HT-29 (cell line): ENCODE data around the gene SYNC. TPM values are rescaled to one million over a fixed set of nuclear protein-coding genes. Genes with fewer than 3 reads are reported as not detected.
"Not testable (repeated sequence)": the region's sequence is repeated elsewhere in the genome, so short reads cannot be mapped to it uniquely, and the experiment has no call there.

Experiments
- DNase-seq: peaks from one replicate; pipeline ENCODE4 v3.0.0-alpha.2; 2015; ENCODE audit warnings: low spot score
- small RNA-seq: library from RNA; depleted of rRNA; stranded (forward); fragments of <200 nt; gene quantifications from one replicate; pipeline ENCODE3, GENCODE V24; 2014
- total RNA-seq: library from RNA; depleted of rRNA; stranded (reverse); fragments of >200 nt; shearing (Covaris generic); gene quantifications from 2 replicates; pipeline ENCODE4 v1.2.3, GENCODE V29; 2014; rRNA removed

Gene SYNC
- total RNA-seq, 1 experiment from 2014 or later, result 0.76 TPM

DNA sequence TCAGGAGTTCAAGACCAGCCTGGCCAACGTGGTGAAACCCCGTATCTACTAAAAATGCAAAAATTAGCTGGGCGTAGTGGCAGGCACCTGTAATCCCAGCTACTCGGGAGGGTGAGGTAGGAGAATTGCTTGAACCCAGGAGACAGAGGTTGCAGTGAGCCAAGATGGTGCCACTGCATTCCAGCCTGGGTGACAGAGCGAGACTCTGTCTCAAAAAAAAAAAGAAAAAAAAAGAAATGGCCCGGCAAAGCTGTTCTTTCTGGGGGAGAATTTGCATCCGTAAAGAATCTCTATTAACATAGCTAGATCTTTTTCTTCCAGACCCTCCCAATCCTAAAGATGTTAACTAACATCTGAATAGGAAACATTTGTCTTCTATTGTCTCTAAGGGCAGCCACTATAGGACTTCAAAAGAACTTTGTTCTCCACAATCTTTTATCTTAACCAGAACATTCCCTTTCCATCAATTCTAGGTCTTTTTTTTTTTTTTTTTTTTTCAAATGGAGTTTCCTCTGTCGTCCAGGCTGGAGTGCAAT, 60.2 kb downstream of the SYNC start:
- DNase-seq, result not testable (repeated sequence)

DNA sequence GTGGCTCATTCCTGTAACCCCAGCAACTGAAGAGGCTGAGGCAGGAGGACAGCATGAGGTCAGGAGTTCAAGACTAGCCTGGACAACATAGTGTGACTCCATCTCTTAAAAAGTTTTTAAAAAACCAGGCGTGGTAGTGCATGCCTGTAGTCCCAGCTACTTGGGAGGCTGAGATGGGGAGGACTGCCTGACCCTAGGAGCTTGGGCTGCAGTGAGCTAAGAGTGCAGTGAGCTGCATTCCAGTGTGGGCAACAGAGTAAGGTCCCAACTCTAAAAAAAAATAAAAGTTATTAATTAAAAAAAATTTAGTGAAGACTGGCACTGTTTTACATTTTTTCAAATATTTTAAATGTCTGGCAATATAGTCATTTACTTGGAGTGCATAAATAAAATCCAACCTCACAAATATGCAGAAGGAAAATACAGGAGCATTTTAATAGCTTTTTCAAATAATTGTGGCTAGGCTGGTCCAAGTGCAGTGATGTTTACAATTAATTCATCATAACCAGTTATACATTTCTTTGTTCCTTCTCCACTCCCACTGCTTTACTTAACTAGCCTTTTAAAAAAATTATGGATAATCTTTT, 63.0 kb downstream of the SYNC start:
- DNase-seq, result no peak

DNA sequence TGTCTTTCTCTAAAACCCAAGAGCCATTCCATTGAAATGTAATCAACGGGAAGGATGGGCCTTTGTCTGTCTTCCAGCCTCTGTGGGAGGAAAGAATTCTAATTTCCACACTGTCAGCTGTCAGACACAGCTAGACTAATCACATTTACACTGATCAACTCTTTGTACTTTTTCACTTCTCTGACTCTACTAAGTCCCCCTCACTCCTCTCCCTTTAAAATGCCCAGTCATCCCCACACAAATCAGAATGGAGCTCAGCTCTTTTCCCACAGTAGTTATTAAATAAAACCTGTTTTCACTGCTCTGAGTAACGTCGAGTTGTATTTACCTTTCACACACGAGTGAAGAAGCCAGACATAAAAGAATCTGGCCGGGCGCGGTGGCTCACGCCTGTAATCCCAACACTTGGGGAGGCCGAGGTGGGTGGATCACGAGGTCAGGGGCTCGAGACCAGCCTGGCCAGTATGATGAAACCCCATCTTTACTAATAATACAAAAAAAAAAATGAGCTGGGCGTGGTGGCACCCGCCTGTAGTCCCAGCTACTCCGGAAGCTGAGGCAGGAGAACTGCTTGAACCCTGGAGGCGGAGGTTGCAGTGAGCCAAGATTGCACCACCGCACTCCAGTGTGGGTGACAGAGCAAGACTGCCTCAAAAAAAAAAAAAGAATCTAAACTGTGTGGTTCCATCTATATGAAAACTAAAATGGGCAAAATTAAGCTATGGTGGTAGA, 65.5 kb downstream of the SYNC start:
- no peak for DNase-seq

DNA sequence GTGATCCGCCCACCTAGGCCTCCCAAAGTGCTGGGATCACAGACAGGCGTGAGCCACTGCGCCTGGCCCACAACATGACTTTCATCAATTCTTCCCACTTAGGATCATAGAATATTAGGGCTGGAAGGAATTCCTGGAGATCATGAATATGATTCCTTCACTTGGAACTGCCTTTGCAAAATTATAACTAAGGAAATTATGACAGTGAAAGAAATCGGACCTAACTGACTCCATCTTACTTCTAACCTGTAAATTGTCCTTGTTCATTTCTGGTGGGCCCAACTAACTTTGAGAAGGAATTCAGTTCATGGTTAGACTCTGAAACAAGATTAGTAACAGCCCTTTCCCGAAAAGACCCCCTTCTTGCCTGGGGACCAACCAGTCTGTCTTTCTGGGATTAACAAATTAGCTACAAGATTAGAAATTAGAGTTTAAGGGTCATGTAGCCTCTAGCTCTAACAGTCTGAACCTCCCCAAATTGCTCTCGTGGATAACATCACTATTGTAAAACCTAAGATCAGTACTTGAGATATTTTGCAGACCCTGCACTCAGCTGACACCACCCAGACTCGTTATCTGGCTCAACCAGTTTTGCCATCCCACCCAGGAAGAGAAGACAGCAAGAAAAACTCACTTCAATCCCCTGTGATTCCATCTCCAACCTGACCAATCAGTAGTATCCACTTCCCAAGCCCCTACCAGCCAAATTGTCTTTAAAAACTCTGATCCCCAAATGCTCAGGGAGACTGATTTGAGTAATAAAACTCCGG, 66.9 kb downstream of the SYNC start:
- no peak for DNase-seq

DNA sequence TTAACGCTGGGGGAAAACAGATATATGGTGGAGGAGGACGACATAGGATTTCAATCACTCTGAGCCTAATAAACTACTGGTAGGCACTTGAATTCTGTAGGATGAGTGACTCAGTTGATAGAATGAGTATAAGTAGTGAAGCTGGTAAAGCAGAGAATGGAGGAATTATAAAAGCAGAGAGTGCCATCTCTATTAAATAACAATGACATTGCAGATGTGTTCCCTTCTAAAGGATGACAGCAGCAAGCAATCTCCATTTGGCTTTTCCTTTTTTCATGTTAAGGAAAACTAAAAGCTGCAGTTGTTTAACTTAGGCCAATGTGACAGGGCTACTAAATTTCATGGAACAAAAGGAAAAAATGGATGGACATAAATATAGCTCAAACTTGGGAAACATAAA, 69.7 kb downstream of the SYNC start:
- no peak for DNase-seq

DNA sequence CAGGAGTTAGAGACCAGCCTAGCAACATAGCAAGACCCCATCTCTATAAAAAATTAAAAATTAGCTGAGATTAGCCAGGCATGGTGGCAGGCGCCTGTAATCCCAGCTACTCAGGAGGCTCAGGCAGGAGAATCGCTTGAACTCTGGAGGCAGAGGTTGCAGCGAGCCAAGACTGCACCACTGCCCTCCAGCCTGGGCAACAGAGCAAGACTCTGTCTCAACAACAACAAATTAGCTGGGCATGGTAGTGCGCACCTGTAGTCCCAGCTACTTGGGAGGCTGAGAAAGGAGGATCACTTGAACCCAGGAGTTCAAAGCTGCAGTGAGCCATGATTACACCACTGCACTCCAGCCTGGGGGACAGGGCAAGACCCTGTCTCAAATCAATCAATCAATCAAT, 72.4 kb downstream of the SYNC start:
- not testable (repeated sequence) for DNase-seq

Small RNA genes lying within 50 kb of the gene (small RNA-seq; reads per million reads assigned to genes)
- not detected for gene RF00019

Other genes starting within 250 kb of the SYNC start
- gene ZBTB8B, start 237.7 kb downstream of the SYNC start, total RNA-seq, result not detected in 2 replicates
- gene ZBTB8A, start 163.3 kb downstream of the SYNC start, total RNA-seq, result 0.84 and 1.0 TPM in 2 replicates
- 37.4 and 43.5 TPM in 2 replicates for gene ZBTB8OS, start 52.2 kb downstream of the SYNC start, total RNA-seq
- gene RBBP4, start 51.6 kb downstream of the SYNC start, total RNA-seq, result 109 and 126 TPM in 2 replicates
- 148 and 154 TPM in 2 replicates for gene YARS1, start 114.6 kb upstream of the SYNC start, total RNA-seq
- 7.4 and 7.9 TPM in 2 replicates for gene S100PBP, start 114.9 kb upstream of the SYNC start, total RNA-seq
- gene FNDC5, start 168.1 kb upstream of the SYNC start, total RNA-seq, result not detected in 2 replicates
- gene HPCA, start 183.7 kb upstream of the SYNC start, total RNA-seq, result 0.79 and 2.4 TPM in 2 replicates
- 789 and 818 TPM in 2 replicates for gene TMEM54, start 198.6 kb upstream of the SYNC start, total RNA-seq